Measurements from ENCODE around the gene TRIM65. TPM values are rescaled to one million over a fixed set of nuclear protein-coding genes. Genes with fewer than 3 reads are reported as not detected.

TRIM65 gene, protein sequence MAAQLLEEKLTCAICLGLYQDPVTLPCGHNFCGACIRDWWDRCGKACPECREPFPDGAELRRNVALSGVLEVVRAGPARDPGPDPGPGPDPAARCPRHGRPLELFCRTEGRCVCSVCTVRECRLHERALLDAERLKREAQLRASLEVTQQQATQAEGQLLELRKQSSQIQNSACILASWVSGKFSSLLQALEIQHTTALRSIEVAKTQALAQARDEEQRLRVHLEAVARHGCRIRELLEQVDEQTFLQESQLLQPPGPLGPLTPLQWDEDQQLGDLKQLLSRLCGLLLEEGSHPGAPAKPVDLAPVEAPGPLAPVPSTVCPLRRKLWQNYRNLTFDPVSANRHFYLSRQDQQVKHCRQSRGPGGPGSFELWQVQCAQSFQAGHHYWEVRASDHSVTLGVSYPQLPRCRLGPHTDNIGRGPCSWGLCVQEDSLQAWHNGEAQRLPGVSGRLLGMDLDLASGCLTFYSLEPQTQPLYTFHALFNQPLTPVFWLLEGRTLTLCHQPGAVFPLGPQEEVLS
- total RNA-seq (2021; fragmentation: NEBNext Ultra II Directional; extraction: Animal tissue kit (Norgen Biotek cat#: 25700)) = 10 to 100 TPM; 10.3 to 12.6 (median 11.0) TPM
- long read RNA-seq, partial matches to known transcripts = 0 of 3 reads
- long read RNA-seq, other reads (novel, unspliced or antisense) = 2 of 3 reads

DNA sequence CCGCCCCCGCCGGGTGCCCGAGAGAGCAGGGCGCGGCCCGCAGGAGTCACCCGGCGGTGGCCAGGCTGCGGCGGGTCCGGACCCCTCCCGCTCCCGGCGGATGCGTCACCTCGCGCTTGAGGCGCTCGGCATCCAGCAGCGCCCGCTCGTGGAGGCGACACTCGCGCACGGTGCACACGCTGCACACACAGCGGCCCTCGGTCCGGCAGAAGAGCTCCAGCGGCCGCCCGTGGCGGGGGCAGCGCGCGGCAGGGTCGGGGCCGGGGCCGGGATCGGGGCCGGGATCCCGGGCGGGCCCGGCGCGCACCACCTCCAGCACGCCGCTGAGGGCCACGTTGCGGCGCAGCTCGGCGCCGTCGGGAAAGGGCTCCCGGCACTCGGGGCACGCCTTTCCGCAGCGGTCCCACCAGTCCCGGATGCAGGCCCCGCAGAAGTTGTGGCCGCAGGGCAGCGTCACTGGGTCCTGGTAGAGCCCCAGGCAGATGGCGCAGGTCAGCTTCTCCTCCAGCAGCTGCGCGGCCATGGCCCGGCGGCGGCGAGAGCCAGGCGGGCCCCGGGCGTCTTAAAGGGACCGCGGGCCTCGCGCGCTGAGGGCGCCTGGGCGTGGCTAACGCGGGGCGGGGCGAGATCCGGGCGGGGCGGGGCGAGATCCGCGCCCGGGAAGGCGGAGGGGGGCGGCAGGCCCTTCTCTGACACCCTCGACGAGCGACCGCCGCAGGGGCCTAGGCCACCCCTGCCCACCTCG is at the start of gene TRIM65:
TSS of gene TRIM65 (minus strand) at position 537 of the 745 bp plus-strand sequence. CDS start at position 523, 14 bp downstream.
- H3K4me1 Mint-ChIP-seq (ENCODE audit: low read depth) = peaks cover 19% of the 10 kb centered on the region
- H3K4me3 Mint-ChIP-seq = peak within 1 kb of the TSS; percentile 87
- peaks cover 4% of the 10 kb centered on the region; the same call in 1 of the 2 replicates for H3K27me3 Mint-ChIP-seq (ENCODE audit: insufficient read depth)
- H3K27ac Mint-ChIP-seq = peak within 1 kb of the TSS; percentile 84
- TF ChIP-seq, protein P1, sequence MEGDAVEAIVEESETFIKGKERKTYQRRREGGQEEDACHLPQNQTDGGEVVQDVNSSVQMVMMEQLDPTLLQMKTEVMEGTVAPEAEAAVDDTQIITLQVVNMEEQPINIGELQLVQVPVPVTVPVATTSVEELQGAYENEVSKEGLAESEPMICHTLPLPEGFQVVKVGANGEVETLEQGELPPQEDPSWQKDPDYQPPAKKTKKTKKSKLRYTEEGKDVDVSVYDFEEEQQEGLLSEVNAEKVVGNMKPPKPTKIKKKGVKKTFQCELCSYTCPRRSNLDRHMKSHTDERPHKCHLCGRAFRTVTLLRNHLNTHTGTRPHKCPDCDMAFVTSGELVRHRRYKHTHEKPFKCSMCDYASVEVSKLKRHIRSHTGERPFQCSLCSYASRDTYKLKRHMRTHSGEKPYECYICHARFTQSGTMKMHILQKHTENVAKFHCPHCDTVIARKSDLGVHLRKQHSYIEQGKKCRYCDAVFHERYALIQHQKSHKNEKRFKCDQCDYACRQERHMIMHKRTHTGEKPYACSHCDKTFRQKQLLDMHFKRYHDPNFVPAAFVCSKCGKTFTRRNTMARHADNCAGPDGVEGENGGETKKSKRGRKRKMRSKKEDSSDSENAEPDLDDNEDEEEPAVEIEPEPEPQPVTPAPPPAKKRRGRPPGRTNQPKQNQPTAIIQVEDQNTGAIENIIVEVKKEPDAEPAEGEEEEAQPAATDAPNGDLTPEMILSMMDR (IDR thresholded peaks at IDR 0.05) = peak; percentile 65
- peak; percentile 72 for DNase-seq
- H3K9me3 Mint-ChIP-seq = no peaks in the 10 kb centered on the region
- no peaks in the 10 kb centered on the region for H3K36me3 Mint-ChIP-seq (ENCODE audit: low read depth)

DNA sequence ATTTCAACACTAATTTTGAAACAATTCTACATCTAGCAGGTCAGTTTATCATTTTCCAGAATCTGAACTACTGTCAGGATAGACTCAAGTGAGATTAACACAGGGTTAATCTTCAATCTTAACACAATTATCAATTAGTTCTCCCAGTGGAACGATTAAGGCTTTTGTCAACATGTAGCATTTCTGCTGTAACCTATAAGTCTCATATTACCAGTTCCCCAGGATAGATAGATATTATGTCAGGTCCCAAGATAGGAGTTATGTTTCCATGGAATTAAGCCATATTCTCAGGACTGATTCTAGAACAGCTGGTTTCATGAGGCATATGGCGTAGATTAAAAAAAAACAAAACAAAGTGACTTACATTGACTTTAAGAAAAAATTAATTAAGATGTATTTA is 48.5 kb upstream of the TRIM65 start:
- H3K27ac Mint-ChIP-seq = no peak overlapping the region
- H3K27me3 Mint-ChIP-seq (ENCODE audit: insufficient read depth) = peaks cover 5% of the 10 kb centered on the region
- no peak for DNase-seq
- H3K4me1 Mint-ChIP-seq (ENCODE audit: low read depth) = peaks cover 15% of the 10 kb centered on the region
- H3K4me3 Mint-ChIP-seq = no peak overlapping the region
- peaks cover 9% of the 10 kb centered on the region for H3K36me3 Mint-ChIP-seq (ENCODE audit: low read depth)
- H3K9me3 Mint-ChIP-seq = no peaks in the 10 kb centered on the region
- TF ChIP-seq, protein P1 (IDR thresholded peaks at IDR 0.05) = no peak

DNA sequence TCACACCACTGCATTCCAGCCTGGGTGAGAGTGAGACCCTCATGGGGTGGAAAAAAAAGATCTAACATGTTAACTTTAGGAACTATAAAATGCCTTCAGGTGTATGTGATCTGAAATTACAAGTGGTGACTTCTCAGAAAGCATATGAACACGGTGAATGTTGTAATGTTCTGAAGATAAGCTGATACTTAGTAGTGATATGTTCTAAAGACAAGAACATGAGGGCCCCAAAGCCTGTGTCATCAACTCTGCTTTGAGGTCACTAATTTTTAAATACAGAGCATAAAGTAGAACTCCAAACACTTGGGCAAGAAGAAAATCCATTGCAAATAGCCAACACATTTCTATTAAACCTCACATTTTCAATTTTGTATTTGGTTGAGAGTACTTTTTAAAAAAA is 46.7 kb upstream of the TRIM65 start:
- Mint-ChIP-seq H3K27me3 (ENCODE audit: insufficient read depth) (peaks cover 5% of the 10 kb centered on the region), H3K9me3 (no peaks in the 10 kb centered on the region), H3K4me3 (no peak overlapping the region), H3K4me1 (ENCODE audit: low read depth) (peaks cover 17% of the 10 kb centered on the region), H3K36me3 (ENCODE audit: low read depth) (peaks cover 4% of the 10 kb centered on the region; the same call in 1 of the 2 replicates), H3K27ac (no peak overlapping the region)
- DNase-seq = no peak
- TF ChIP-seq, protein P1 (IDR thresholded peaks at IDR 0.05) = no peak

DNA sequence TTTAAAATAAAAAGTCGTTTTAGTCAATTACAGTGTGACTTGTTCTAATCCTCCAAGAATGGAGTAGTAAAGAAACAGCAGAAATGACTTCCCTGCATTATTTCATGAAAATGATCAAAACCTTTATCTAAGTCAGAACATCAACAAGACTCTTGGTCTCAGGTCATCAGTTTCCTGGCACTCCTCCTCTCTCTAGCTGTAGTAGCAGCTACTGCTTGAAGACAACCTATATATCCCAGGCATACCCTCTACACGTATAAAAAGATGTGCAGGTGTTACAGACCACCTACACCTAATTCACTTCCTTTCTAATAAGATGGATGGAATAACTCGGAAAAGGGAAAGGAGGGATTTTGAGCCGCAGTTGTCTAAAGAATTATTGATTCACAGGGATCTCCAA is 45.7 kb upstream of the TRIM65 start:
- H3K36me3 Mint-ChIP-seq (ENCODE audit: low read depth) = no peaks in the 10 kb centered on the region
- DNase-seq = no peak
- no peaks in the 10 kb centered on the region for H3K9me3 Mint-ChIP-seq
- H3K27me3 Mint-ChIP-seq (ENCODE audit: insufficient read depth) = peaks cover 5% of the 10 kb centered on the region
- H3K4me1 Mint-ChIP-seq (ENCODE audit: low read depth) = peaks cover 17% of the 10 kb centered on the region
- no peak overlapping the region for H3K4me3 Mint-ChIP-seq
- TF ChIP-seq, protein P1 (IDR thresholded peaks at IDR 0.05) = no peak
- no peak overlapping the region for H3K27ac Mint-ChIP-seq

DNA sequence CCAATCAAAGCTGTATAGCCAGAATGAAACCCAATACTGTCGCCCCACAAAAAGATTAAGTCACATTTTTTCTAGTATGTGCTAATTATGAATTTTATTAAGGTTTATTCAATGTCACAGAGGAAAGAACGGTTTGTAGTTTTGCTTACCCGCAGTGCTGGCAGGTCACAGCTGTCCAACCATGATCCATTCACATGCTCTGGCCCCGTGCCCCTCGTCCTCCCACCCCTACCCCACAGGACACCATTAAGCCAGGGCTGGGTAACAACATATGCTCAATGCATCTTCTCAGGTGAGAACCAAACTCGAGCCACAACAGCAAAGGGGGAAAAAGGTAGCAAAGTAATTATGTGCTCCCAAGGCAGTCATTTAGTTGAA is 44.7 kb upstream of the TRIM65 start:
- Mint-ChIP-seq H3K27me3 (ENCODE audit: insufficient read depth) (peaks cover 5% of the 10 kb centered on the region), H3K4me3 (peak overlapping the region; percentile 95), H3K9me3 (no peaks in the 10 kb centered on the region), H3K27ac (peak overlapping the region; percentile 94), H3K4me1 (ENCODE audit: low read depth) (peaks cover 17% of the 10 kb centered on the region), H3K36me3 (ENCODE audit: low read depth) (no peaks in the 10 kb centered on the region)
- TF ChIP-seq, protein P1 (IDR thresholded peaks at IDR 0.05) = no peak
- DNase-seq = no peak
